ENCODE measurements around the gene FIP1L1. TPM values are rescaled to one million over a fixed set of nuclear protein-coding genes. Genes with fewer than 3 reads are reported as not detected.

The FIP1L1 gene
- total and polyA plus RNA-seq, 2 of the 4 experiments (the other 2 are of a cell fraction) = 31.1 to 37.5 TPM

- in situ Hi-C loops (cut with MboI; ENCODE audit: low sequenced_read_pairs) = no loop called here
- no peak overlapping the region for H3K14ac ChIP-seq (replicated peaks; ENCODE audit: low read depth, low read length)
- peaks cover 8% of the 10 kb centered on the region for H3K9me1 ChIP-seq (ENCODE audit: insufficient read depth, low read length)
- H2BK5ac ChIP-seq (ENCODE audit: low read depth, low read length, poor library complexity, severe bottlenecking) = no peak overlapping the region
- no peak overlapping the region for H2AK9ac ChIP-seq (replicated peaks; ENCODE audit: low read depth, low read length, poor library complexity)
- no peak overlapping the region for H3K9ac ChIP-seq (ENCODE audit: low read depth, low read length)
- 52% methylated on average over 2 of the region's 4 CpGs; no CpG with 5 or more reads in 1 of the 2 experiments for WGBS, 2 experiments (ENCODE audit: extremely low coverage in 2 of 2, insufficient read length in 1 of 2)
- ATAC-seq (ENCODE audit: low read depth) = peak; percentile 35; the same call in 1 of the 2 replicates
- H4K20me1 ChIP-seq (ENCODE audit: insufficient read depth, low read length) = peaks cover 5% of the 10 kb centered on the region; the same call in 1 of the 2 replicates
- H4K8ac ChIP-seq (ENCODE audit: low read depth in 2 of 2, low read length in 2 of 2) = 0 out of 4 replicates have a peak overlapping the region, but pooled peaks of 1 of the 2 experiments have one; percentile 0
- H2AFZ ChIP-seq (replicated peaks; ENCODE audit: low read length, poor library complexity) = no peak overlapping the region
- H3K4me3 ChIP-seq (ENCODE audit: insufficient read depth, low read depth, low read length) = no peak overlapping the region
- no peak overlapping the region for H3K18ac ChIP-seq (ENCODE audit: low read depth, low read length)
- no peak overlapping the region; the same call in 1 of the 2 replicates for H4K5ac ChIP-seq (ENCODE audit: low read depth, low read length)
- dilution Hi-C loops (cut with HindIII; ENCODE audit: low sequenced_read_pairs, unreplicated experiment) = no loop called here
- peak overlapping the region; percentile 77; the same call in 1 of the 2 replicates for H3K4me2 ChIP-seq (ENCODE audit: low read depth, low read length)
- no peak overlapping the region for H2BK120ac ChIP-seq (ENCODE audit: low read depth, low read length)
- H2BK20ac ChIP-seq (ENCODE audit: low read depth, low read length) = no peak overlapping the region
- H3K4me1 ChIP-seq (ENCODE audit: control insufficient read depth, insufficient read depth, low read length) = peaks cover 6% of the 10 kb centered on the region
- H3K79me1 ChIP-seq (ENCODE audit: low read depth in 1 of 2, low read length in 2 of 2) = peaks cover 0 to 13% of the 10 kb centered on the region in 2 experiments; a peak in 3 of 4 replicates
- H3K36me3 ChIP-seq (ENCODE audit: control insufficient read depth, insufficient read depth, low read length) = peaks cover 4% of the 10 kb centered on the region
- no peak overlapping the region for H2BK15ac ChIP-seq (ENCODE audit: low read depth, low read length)
- ChIA-PET POLR2A (ENCODE audit: unreplicated experiment) (no interaction called here), CTCF (no interaction called here)
- no peak overlapping the region for H2AK5ac ChIP-seq (ENCODE audit: low read depth, low read length)
- intact Hi-C loops (cut with micrococcal nuclease) = no loop called here
- BruUV-seq (replicated peaks) = no TSS peak
- peak; percentile 12 for DNase-seq
- H3K4ac ChIP-seq (ENCODE audit: low read depth, low read length) = no peak overlapping the region
- no peak overlapping the region for H3K27ac ChIP-seq (ENCODE audit: insufficient read depth, low read length)
- H3K56ac ChIP-seq (ENCODE audit: extremely low read depth, insufficient read depth, low read length) = no peak overlapping the region
- TF ChIP-seq CEBPB (IDR thresholded peaks at IDR 0.05; ENCODE audit: low read depth, low read length) (no peak), POLR2A (IDR thresholded peaks at IDR 0.05; ENCODE audit: low read depth, low read length) (no peak), NFE2L2 (IDR thresholded peaks at IDR 0.05; ENCODE audit: low read depth, low read length) (no peak), FOS (IDR thresholded peaks at IDR 0.05; ENCODE audit: low read depth, low read length) (no peak), USF2 (IDR thresholded peaks at IDR 0.05; ENCODE audit: low read depth, low read length) (no peak), MAFK (IDR thresholded peaks at IDR 0.05; ENCODE audit: low read depth, low read length) (no peak), CHD1 (IDR thresholded peaks at IDR 0.05; ENCODE audit: low read depth, low read length) (no peak), RCOR1 (IDR thresholded peaks at IDR 0.05; ENCODE audit: insufficient replicate concordance, low read length) (no peak), ELK1 (IDR thresholded peaks at IDR 0.05; ENCODE audit: borderline replicate concordance, low read depth, low read length) (no peak), MAZ (IDR thresholded peaks at IDR 0.05; ENCODE audit: borderline replicate concordance, low read depth, low read length) (no peak), CTCF (conservative IDR thresholded peaks at IDR 0.05; ENCODE audit: low read depth, low read length) (no peak), BHLHE40 (IDR thresholded peaks at IDR 0.05; ENCODE audit: low read depth, low read length) (no peak), RAD21 (IDR thresholded peaks at IDR 0.05; ENCODE audit: low read length) (no peak)
- no peaks in the 10 kb centered on the region for H3K27me3 ChIP-seq (ENCODE audit: control insufficient read depth, insufficient read depth, low read length)
- H4K91ac ChIP-seq (ENCODE audit: insufficient read depth, low read depth, low read length) = no peak overlapping the region
- H3K9me3 ChIP-seq (ENCODE audit: control insufficient read depth, insufficient read depth, low read length) = no peaks in the 10 kb centered on the region
- H3K23ac ChIP-seq (ENCODE audit: low read depth, low read length) = no peak overlapping the region
Observed at GRCh38 chr4:53349091-53349491, 28.4 kb upstream of the FIP1L1 start.
